ENCODE data around the gene PKP2. TPM values are rescaled to one million over a fixed set of nuclear protein-coding genes. Genes with fewer than 3 reads are reported as not detected.

The PKP2 gene
- total RNA-seq, 1 donor from 2014 or later = 1.9 TPM

GRCh38 chr12:32785557-32785956 is 111.0 kb downstream of the PKP2 start:
- no peaks in the 10 kb centered on the region for H3K36me3 ChIP-seq
- H3K9me3 ChIP-seq = no peaks in the 10 kb centered on the region
- no peaks in the 10 kb centered on the region for H3K4me1 ChIP-seq
- no peak overlapping the region for H3K4me3 ChIP-seq
- no peak overlapping the region for H3K27ac ChIP-seq
- DNase-seq = no peak
- TF ChIP-seq CTCF (IDR thresholded peaks at IDR 0.05) = no peak
- intact Hi-C loops (cut with DNase I) = no loop called here
- no peak for ATAC-seq
- peaks cover 4% of the 10 kb centered on the region for H3K27me3 ChIP-seq

GRCh38 chr12:32783029-32783428 is 113.5 kb downstream of the PKP2 start:
- Histone ChIP-seq H3K4me1 (no peaks in the 10 kb centered on the region), H3K36me3 (no peaks in the 10 kb centered on the region), H3K27ac (no peak overlapping the region), H3K27me3 (peaks cover 4% of the 10 kb centered on the region), H3K9me3 (no peaks in the 10 kb centered on the region), H3K4me3 (no peak overlapping the region)
- DNase-seq = no peak
- ATAC-seq = no peak
- TF ChIP-seq CTCF (IDR thresholded peaks at IDR 0.05) = no peak
- intact Hi-C loops (cut with DNase I) = no loop called here

- no peak for TF ChIP-seq CTCF (IDR thresholded peaks at IDR 0.05)
- ATAC-seq (no peak), DNase-seq (no peak)
- Histone ChIP-seq H3K4me3 (no peak overlapping the region), H3K4me1 (no peaks in the 10 kb centered on the region), H3K9me3 (no peaks in the 10 kb centered on the region), H3K36me3 (no peaks in the 10 kb centered on the region), H3K27ac (no peak overlapping the region), H3K27me3 (peaks cover 14% of the 10 kb centered on the region)
- intact Hi-C loops (cut with DNase I) = no loop called here
These were observed 116.5 kb downstream of the PKP2 start for GRCh38 chr12:32780071-32780470.

GRCh38 chr12:32777691-32778175 is 118.8 kb downstream of the PKP2 start:
- intact Hi-C loops (cut with DNase I) = no loop called here
- no peak overlapping the region for H3K4me3 ChIP-seq
- no peak overlapping the region for H3K27ac ChIP-seq
- ATAC-seq = no peak
- no peaks in the 10 kb centered on the region for H3K9me3 ChIP-seq
- H3K36me3 ChIP-seq = no peaks in the 10 kb centered on the region
- no peak for DNase-seq
- TF ChIP-seq CTCF (IDR thresholded peaks at IDR 0.05) = no peak
- peaks cover 11% of the 10 kb centered on the region for H3K27me3 ChIP-seq
- H3K4me1 ChIP-seq = no peaks in the 10 kb centered on the region

- no peaks in the 10 kb centered on the region for H3K9me3 ChIP-seq
- H3K36me3 ChIP-seq = no peaks in the 10 kb centered on the region
- intact Hi-C loops (cut with DNase I) = no loop called here
- peaks cover 11% of the 10 kb centered on the region for H3K27me3 ChIP-seq
- DNase-seq = no peak
- no peaks in the 10 kb centered on the region for H3K4me1 ChIP-seq
- no peak overlapping the region for H3K4me3 ChIP-seq
- H3K27ac ChIP-seq = no peak overlapping the region
- no peak for TF ChIP-seq CTCF (IDR thresholded peaks at IDR 0.05)
- no peak for ATAC-seq
These were observed 119.4 kb downstream of the PKP2 start for GRCh38 chr12:32777159-32777558.

- DNase-seq (no peak), ATAC-seq (no peak)
- H3K9me3 ChIP-seq = no peaks in the 10 kb centered on the region
- H3K4me1 ChIP-seq = no peaks in the 10 kb centered on the region
- no peak overlapping the region for H3K4me3 ChIP-seq
- peaks cover 11% of the 10 kb centered on the region for H3K27me3 ChIP-seq
- H3K27ac ChIP-seq = no peak overlapping the region
- intact Hi-C loops (cut with DNase I) = no loop called here
- H3K36me3 ChIP-seq = no peaks in the 10 kb centered on the region
- no peak for TF ChIP-seq CTCF (IDR thresholded peaks at IDR 0.05)
These were observed 120.3 kb downstream of the PKP2 start for GRCh38 chr12:32776258-32776657.

Measured in upper lobe of right lung (tissue), 1 donor.